GM18517 (cell line): Measurements from ENCODE around the gene OR13A1.
A peak's percentile ranks its signal among the peaks of the same experiment; 100 is the strongest.
"Not testable (repeated sequence)": the region's sequence is repeated elsewhere in the genome, so short reads cannot be mapped to it uniquely, and the experiment has no call there.

Experiments
- ATAC-seq: cut with Tn5 transposase; IDR thresholded peaks from one replicate; pipeline ENCODE4 v1.9.1; 2021; ENCODE audit warnings: mild to moderate bottlenecking, moderate library complexity; ENCODE audit not compliant: unreplicated experiment

Gene OR13A1, protein sequence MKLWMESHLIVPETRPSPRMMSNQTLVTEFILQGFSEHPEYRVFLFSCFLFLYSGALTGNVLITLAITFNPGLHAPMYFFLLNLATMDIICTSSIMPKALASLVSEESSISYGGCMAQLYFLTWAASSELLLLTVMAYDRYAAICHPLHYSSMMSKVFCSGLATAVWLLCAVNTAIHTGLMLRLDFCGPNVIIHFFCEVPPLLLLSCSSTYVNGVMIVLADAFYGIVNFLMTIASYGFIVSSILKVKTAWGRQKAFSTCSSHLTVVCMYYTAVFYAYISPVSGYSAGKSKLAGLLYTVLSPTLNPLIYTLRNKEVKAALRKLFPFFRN

DNA sequence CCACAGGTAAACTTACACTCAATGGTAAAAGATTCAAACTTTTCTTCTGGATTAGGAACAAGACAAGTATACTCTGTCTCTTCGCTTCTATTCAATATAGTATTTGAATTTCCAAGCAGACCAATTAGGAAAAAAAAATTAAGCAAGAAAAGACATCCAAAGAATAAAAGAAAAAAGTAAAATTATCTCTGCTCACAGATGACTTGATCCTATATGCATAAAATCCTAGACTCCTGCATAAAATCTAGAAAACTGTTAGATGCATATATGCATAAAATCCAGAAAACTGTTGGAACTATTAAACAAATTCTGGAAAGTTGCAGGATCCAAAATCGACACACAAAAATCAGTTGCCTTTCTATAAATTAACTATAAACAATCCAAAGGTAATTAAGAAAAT, at the start of gene OR13A1:
TSS of gene OR13A1 (minus strand) at position 101 of the 400 bp plus-strand sequence. CDS start 11,186 bp downstream, outside the sequence.
- ATAC-seq: no peak

DNA sequence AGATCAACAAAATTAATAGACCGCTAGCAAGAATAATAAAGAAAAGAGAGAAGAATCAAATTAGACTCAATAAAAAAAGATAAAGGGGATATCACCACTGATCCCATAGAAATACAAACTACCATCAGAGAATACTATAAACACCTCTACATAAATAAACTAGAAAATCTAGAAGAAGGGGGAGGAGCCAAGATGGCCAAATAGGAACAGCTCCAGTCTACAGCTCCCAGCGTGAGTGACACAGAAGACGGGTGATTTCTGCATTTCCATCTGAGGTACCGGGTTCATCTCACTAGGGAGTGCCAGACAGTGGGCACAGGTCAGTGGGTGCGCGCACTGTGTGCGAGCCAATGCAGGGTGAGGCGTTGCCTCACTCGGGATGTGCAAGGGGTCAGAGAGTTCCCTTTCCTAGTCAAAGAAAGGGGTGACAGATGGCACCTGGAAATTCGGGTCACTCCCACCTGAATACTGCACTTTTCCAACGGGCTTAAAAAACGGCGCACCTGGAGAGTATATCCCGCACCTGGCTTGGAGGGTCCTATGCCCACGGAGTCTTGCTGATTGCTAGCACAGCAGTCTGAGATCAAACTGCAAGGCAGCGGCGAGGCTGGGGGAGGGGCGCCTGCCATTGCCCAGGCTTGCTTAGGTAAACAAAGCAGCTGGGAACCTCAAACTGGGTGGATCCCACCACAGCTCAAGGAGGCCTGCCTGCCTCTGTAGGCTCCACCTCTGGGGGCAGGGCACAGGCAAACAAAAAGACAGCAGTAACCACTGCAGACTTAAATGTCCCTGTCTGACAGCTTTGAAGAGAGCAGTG, 46.8 kb upstream of the OR13A1 start:
- ATAC-seq: not testable (repeated sequence)

DNA sequence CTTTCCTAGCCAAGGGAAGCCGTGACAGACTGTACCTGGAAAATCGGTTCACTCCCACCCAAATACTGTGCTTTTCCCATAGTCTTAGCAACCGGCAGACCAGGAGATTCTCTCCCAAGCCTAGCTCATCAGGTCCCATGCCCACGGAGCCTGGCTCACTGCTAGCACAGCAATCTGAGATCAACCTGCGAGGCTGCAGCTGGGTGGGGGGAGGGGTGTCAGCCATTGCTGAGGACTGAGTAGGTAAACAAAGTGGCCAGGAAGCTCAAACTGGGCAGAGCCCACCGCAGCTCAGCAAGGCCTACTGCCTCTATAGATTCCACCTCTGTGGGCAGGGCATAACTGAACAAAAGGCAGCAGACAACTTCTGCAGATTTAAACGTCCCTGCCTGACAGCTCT, 43.6 kb upstream of the OR13A1 start:
- not testable (repeated sequence) for ATAC-seq

DNA sequence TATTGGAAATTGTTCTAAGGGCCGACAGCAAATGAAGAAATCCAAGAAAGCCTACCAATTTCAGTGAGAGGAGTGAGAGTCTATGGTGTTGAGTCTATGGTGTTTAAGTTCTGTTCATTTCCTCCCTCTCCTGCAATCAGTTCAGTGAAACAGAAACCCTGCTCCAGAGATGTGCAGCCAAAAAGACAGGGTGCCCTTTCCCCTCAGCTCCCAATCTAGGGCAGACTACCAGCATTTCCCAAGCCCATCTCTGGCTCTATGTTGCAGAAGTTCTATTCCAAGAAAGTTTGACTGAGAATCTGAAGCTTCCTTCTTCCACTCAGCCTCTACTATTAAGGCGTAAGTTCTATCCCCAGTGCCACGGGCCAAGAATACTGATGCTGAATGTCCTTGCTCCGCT, 40.1 kb upstream of the OR13A1 start:
- ATAC-seq: no peak

DNA sequence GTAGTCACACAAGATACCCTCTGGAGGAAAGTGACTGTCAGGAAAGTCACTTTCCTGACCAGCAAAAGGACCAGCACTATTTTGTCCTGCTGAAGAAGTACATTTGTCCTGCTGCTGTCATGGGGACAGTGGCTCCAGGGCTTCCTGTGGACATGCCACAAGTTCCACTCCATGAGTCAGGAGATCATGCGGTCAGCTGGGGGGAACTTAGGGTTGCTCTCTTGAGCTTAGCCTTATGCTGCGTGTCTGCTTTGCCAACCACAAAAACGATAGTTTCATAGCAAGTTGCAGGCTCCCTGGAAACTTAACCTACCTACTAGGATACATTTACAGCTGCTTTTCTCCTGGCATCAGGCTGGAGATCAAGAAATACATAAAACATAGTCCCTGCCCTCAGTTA, 38.9 kb upstream of the OR13A1 start:
- ATAC-seq: no peak

DNA sequence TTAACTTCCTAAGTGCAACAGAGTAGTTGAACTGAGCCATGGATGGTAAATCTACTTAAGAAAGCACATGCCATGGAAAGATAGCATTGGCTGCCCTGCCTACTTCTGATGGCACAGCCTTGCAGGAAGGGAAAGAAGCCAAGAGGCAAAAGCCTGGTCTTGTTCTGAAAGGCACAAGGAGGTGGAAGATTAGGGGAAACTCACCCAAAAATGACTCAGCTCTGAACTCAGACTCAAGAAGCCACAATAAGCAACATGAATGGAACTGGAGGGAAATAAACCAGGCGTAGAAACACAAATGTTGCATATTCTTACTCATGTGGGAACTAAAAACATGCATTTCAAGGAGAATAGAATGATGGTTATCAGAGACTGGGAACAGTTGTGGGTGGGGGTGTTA, 37.8 kb upstream of the OR13A1 start:
- ATAC-seq: peak; percentile 63

DNA sequence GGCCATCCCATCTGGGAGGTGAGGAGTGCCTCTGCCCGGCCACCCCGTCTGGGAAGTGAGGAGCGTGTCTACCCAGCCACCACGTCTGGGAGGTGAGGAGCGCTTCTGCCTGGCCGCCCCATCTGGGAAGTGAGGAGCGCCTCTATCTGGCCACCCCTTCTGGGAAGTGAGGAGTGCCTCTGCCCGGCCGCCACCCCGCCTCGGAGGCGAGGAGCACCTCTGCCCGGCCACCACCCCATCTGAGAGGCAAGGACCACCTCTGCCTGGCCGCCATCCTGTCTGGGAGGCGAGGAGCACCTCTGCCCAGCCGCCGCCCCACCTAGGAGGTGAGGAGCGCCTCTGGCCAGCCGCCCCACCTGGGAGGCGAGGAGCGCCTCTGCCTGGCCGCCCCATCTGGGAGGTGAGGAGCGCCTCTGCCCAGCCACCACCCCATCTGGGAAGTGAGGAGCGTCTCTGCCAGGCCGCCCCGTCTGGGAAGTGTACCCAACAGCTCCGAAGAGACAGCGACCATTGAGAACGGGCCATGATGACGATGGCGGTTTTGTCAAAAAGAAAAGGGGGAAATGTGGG, 32.9 kb upstream of the OR13A1 start:
- ATAC-seq: not testable (repeated sequence)

DNA sequence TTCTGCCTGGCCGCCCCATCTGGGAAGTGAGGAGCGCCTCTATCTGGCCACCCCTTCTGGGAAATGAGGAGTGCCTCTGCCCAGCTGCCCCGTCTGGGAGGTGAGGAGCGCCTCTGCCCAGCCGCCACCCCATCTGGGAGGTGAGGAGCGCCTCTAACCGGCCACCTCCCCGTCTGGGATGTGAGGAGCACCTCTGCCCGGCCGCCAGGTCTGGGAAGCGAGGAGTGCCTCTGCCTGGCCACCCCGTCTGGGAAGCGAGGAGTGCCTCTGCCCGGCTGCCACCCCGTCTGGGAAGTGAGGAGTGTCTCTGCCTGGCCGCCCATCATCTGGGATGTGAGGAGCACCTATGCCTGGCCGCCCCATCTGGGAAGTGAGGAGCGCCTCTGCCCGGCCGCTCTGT, 32.1 kb upstream of the OR13A1 start:
- not testable (repeated sequence) for ATAC-seq

DNA sequence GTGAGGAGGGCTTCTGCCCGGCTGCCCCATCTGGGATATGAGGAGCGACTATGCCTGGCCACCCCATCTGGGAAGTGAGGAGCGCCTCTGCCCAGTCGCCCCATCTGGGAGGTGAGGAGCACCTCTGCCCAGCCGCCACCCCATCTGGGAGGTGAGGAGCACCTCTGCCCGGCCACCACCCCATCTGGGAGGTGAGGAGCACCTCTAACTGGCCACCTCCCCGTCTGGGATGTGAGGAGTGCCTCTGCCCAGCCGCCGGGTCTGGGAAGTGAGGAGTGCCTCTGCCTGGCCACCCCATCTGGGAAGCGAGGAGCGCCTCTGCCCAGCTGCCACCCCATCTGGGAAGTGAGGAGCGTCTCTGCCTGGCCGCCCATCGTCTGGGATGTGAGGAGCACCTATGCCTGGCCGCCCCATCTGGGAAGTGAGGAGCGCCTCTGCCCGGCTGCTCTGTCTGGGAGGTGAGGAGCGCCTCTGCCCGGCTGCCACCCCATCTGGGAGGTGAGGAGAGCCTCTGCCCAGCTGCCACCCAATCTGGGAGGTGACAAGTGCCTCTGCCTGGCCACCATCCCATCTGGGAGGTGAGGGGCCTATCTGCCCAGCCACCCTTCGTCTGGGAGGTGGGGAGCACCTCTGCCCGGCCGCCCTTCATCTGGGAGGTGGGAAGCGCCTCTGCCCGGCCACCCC, 31.4 kb upstream of the OR13A1 start:
- not testable (repeated sequence) for ATAC-seq

DNA sequence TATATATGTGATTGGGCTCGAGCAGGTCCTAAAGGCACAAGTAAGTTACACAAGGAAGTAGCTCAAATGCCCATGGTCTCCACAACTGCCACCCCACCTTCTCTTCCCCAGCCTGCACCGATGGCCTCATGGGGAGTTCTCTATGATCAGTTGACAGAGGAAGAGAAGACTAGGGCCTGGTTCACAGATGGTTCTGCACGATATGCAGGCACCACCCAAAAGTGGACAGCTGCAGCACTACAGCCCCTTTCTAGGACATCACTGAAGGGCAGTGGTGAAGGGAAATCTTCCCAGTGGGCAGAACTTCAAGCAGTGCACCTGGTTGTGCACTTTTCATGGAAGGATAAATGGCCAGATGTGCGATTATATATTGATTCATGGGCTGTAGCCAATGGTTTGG, 25.0 kb upstream of the OR13A1 start:
- ATAC-seq: not testable (repeated sequence)

DNA sequence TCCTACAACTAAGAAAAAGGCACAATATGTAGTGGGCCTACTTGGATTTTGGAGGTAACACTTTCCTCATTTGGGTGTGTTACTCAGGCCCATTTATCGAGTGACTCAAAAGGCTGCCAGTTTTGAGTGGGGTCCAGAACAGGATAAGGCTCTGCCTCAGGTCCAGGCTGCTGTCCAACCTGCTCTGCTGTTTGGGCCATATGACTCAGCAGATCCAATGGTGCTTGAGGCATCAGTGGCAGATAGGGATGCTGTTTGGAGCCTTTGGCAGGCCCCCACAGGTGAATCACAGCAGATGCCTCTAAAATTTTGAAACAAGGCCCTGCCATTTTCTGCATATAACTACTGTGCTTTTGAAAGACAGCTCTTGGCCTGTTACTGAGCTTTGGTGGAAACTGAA, 24.5 kb upstream of the OR13A1 start:
- ATAC-seq: no peak

DNA sequence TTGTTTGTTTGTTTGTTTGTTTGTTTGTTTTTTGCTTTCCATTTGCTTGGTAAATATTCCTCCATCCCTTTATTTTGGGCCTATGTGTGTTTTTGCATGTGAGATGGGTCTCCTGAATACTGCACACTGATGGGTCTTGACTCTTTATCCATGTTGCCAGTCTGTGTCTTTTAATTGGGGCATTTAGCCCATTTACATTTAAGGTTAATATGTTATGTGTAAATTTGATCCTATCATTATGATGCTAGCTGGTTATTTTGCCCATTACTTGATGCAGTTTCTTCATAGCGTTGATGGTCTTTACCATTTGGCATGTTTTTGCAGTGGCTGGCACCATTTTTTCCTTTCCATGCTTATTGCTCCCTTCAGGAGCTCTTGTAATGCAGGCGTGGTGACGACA, 16.4 kb upstream of the OR13A1 start:
- ATAC-seq: not testable (repeated sequence)

DNA sequence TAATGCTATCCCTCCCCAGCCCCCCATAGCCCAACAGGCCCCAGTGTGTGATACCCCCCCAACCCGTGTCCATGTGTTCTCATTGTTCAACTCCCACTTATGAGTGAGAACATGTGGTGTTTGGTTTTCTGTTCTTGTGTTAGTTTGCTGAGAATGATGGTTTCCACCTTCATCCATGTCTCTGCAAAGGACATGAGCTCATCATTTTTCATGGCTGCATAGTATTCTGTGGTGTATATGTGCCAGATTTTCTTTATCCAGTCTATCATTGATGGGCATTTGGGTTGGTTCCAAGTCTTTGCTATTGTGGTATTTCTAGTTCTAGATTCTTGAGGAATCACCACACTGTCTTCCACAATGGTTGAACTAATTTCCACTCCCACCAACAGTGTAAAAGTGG, 11.5 kb upstream of the OR13A1 start:
- not testable (repeated sequence) for ATAC-seq

DNA sequence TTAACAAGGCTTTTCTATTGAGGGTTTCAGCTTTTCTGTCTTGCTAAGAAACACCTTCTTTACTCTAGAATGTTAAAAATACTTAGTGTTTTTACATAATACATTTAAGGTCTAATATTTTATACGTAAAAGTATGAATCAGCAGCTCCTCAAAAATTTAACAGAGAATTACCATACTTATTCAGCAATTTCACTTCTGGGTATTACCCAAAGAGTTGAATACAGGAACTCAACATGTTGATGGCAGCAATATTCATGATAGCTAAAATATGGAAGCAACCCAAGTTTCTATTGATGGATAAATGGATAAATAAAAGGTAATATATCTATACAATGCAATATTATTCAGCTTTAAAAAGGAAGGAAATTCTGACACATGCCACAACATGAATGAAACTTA, 9.7 kb upstream of the OR13A1 start:
- ATAC-seq: no peak

DNA sequence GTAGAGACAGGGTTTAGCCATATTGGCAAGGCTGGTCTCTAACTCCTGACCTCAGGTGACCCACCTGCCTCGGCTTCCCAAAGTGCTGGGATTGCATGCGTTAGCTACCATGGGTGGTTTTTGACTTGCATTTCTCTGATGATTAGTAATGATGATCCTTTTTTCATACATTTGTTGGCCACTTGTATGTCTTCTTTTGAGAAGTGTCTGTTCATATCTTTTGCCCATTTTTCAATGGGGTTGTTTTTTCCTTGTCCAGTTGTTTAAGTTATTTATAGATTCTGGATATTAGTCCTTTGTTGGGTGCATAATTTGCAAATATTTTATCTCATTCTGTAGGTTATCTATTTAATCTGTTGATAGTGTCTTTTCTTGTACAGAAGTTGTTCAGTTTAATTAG, 4.3 kb upstream of the OR13A1 start:
- ATAC-seq: no peak

DNA sequence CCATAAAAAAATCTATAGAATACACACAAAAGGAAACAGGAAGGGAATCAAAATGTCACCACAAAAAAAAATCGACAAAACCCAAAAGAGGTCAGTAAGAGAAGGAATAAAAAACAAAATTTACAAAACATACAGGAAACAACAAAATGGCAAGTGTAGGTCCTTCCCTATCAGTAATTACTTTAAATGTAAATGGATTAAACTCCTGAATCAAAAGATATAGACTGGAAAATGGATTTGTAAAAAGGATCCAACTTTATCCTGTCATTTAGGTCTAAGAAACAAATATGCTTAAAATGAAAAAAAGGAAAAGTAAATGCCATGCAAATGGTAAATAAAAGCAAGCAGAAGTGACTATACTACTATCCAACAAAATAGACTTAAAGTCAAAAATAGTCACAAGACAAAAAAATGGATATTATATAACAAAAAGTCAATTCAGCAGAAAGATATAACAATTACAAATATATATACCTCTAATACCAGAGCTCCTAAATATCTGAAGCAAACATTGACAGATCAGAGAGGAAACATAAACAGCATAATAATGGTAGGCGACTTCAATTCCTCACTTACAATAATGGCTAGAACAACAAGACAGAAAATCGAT, 2.0 kb downstream of the OR13A1 start:
- ATAC-seq: no peak

DNA sequence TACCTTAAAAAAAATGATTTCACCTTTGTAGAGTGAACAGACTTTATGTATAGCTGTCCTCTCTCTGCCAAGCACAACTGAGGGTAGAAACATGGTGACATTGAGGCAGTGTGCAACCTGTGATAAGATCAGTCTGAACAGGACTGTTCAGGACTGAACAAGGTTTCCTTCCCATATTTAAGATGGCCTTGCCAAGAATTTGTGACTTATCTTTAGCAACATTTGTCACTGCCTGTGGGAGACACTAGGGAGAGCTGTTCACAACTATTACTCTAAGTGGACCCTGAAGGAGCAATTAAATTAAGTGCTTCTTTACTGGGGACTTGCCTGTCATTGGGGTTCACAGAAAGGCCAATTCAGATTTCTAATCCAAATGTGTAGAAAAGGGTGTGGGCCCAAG, 6.7 kb downstream of the OR13A1 start:
- peak; percentile 57 for ATAC-seq

DNA sequence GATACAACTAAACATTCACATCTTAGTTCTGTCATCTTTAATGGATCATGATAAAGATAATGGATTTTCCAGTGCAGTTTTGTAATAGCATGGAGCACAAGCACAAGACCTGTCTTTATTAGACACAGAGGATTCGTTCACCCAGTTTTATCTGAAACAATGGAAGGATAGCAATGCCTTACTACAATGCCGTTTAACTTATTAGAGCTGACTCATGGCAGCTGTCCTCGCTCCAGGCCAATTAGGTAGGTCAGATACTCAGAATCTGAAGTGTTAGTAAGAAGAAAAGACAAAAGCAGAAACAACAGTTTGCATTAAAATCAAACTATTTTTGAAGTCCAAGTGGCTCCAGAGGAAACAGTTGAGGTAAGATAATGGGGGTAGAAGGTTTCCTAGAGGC, 12.8 kb downstream of the OR13A1 start:
- no peak for ATAC-seq

DNA sequence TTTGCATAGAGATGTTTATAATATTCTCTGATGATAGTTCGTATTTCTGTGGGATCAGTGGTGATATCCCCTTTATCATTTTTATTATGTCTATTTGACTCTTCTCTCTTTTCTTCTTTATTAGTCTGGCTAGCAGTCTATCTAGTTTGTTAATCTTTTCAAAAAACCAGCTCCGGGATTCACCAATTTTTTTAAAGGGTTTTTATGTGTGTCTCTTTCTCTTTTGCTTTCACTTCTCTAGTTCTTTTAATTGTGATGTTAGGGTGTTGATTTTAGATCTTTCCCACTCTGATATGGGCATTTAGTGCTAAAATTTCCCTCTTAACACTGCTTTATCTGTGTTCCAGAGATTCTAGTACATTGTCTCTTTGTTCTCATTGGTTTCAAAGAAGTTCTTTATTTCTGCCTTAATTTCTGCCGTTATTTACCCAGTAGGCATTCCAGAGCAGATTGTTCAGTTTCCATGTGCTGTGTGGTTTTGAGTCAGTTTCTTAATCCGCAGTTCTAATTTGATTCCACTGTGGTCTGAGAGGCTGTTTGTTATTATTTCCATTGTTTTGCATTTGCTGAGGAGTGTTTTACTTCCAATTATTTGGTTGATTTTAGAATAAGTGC, 17.0 kb downstream of the OR13A1 start:
- ATAC-seq: not testable (repeated sequence)

DNA sequence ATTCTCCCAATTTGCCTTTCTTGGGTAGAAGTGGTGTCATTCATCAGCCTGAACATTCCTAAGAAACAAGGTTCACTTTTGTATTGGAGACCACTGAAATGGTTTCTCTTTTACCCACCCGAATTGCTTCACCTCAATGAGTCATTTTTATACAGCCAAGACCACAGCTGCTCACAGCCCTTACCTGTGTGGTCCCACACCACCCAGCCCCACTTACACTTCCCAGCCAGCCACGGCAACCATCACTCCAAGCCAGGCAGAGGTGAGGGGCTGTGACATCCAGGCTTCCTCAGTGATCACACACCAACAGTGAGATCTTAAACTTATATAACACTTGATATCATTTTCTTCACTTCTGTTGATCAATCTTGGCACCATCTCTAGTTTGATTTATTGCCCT, 20.7 kb downstream of the OR13A1 start:
- no peak for ATAC-seq
